Measurements from ENCODE around the gene HECTD4.

DNA sequence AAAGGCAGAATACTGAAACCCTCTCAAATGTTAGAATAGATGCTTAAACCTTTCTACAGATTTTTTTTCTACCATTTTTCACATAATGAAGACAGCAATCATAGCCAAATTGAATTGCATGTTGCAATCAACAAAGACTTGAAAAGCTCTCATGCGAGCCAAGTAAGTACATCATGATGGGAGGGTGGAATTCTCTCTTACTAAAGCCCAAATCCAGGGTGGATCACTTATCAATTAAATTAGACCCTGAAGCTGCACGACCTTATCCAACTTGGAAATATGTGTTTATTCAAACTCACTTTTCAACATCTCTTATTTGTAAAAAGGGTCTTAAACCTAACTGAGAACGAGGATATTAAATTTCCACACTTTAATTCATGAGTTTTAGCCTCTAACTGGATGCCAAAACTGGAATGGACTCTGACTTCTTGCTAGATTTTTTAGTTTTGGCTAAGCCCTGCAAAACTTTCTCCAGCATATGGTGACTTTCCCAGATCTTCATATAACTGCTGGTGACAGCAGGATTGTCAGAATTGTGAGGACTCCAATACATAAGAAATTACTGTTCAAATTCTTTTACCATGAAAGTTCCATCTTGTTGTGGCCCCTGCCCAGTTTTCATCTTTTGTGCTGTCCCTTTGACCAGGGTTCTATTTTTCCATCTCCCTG is 53.6 kb downstream of the HECTD4 start:
- no peak for TF ChIP-seq SPI1 (IDR thresholded peaks at IDR 0.05; ENCODE audit: borderline replicate concordance, low read depth, low read length)
- TF ChIP-seq ATF1 (CRISPR knock-in tag; IDR thresholded peaks at IDR 0.05): no peak
- no peak for TF ChIP-seq ATF1 (tag; IDR thresholded peaks at IDR 0.05)
- TF ChIP-seq, protein P1, sequence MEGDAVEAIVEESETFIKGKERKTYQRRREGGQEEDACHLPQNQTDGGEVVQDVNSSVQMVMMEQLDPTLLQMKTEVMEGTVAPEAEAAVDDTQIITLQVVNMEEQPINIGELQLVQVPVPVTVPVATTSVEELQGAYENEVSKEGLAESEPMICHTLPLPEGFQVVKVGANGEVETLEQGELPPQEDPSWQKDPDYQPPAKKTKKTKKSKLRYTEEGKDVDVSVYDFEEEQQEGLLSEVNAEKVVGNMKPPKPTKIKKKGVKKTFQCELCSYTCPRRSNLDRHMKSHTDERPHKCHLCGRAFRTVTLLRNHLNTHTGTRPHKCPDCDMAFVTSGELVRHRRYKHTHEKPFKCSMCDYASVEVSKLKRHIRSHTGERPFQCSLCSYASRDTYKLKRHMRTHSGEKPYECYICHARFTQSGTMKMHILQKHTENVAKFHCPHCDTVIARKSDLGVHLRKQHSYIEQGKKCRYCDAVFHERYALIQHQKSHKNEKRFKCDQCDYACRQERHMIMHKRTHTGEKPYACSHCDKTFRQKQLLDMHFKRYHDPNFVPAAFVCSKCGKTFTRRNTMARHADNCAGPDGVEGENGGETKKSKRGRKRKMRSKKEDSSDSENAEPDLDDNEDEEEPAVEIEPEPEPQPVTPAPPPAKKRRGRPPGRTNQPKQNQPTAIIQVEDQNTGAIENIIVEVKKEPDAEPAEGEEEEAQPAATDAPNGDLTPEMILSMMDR (IDR thresholded peaks at IDR 0.05 in 2 of 3, conservative IDR thresholded peaks at IDR 0.05 in 1 of 3; ENCODE audit: insufficient read depth in 2 of 3, low read depth in 1 of 3, low read length in 3 of 3): no peak
- no peak for TF ChIP-seq ZNF232 (CRISPR knock-in tag; IDR thresholded peaks at IDR 0.05)
- no peak for TF ChIP-seq EZH2 (IDR thresholded peaks at IDR 0.05; ENCODE audit: borderline replicate concordance, low read depth, low read length)
- no peak for TF ChIP-seq NR2C2 (CRISPR knock-in tag; IDR thresholded peaks at IDR 0.05)
- TF ChIP-seq NR2C2 (tag; IDR thresholded peaks at IDR 0.05): no peak
- no peak for TF ChIP-seq DNMT1 (IDR thresholded peaks at IDR 0.05)

Measured in K562 (cell line).